Fibroblast of lung (primary cell): ENCODE data around the gene PRDM7.
"Not testable (repeated sequence)": the region's sequence is repeated elsewhere in the genome, so short reads cannot be mapped to it uniquely, and the experiment has no call there.

ENCODE experiments used
- EZH2 ChIP-seq: IDR thresholded peaks from 2 replicates; pipeline ENCODE4 v1.5.1; 2012; ENCODE audit warnings: low read length, control low read depth, mild to moderate bottlenecking; ENCODE audit errors: missing control alignments
- TF ChIP-seq, protein P1 (sequence below), 2 donors: IDR thresholded peaks in 1 of 2; conservative IDR thresholded peaks in 1 of 2; 1 replicate in 1 of 2; 2 replicates in 1 of 2; pipeline ENCODE4 v1.5.1; 2011 to 2012; ENCODE audit warnings: low read length in 2 of 2, control low read depth in 1 of 2, inconsistent platforms in 1 of 2, low read depth in 1 of 2, mild to moderate bottlenecking in 1 of 2

DNA sequence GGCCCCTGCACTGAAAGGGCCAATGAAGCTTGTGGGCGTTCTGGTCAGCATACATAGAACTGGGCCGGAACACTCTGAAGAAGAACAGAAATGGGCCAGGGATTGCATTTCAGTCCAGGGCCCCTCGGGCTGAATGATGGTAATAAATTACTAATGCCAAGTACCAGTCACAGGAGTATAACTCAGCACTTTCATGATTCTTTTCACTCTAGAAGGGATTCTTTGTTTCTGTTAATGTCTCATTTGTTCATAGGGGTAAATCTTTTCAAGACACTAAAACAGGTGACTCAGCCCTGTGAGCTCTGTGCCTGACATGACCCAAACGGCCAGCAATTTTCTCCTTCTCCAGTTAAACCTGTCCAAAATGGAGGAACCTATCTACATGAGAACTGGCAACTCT lies 15.7 kb upstream of the PRDM7 start:
- TF ChIP-seq, protein P1, sequence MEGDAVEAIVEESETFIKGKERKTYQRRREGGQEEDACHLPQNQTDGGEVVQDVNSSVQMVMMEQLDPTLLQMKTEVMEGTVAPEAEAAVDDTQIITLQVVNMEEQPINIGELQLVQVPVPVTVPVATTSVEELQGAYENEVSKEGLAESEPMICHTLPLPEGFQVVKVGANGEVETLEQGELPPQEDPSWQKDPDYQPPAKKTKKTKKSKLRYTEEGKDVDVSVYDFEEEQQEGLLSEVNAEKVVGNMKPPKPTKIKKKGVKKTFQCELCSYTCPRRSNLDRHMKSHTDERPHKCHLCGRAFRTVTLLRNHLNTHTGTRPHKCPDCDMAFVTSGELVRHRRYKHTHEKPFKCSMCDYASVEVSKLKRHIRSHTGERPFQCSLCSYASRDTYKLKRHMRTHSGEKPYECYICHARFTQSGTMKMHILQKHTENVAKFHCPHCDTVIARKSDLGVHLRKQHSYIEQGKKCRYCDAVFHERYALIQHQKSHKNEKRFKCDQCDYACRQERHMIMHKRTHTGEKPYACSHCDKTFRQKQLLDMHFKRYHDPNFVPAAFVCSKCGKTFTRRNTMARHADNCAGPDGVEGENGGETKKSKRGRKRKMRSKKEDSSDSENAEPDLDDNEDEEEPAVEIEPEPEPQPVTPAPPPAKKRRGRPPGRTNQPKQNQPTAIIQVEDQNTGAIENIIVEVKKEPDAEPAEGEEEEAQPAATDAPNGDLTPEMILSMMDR (conservative IDR thresholded peaks at IDR 0.05 in 1 of 2, IDR thresholded peaks at IDR 0.05 in 1 of 2; ENCODE audit: low read depth in 1 of 2, low read length in 2 of 2) = not testable (repeated sequence)
- TF ChIP-seq EZH2 = not testable (repeated sequence)
